ENCODE results near the gene UGT1A5.

UGT1A5 gene

DNA sequence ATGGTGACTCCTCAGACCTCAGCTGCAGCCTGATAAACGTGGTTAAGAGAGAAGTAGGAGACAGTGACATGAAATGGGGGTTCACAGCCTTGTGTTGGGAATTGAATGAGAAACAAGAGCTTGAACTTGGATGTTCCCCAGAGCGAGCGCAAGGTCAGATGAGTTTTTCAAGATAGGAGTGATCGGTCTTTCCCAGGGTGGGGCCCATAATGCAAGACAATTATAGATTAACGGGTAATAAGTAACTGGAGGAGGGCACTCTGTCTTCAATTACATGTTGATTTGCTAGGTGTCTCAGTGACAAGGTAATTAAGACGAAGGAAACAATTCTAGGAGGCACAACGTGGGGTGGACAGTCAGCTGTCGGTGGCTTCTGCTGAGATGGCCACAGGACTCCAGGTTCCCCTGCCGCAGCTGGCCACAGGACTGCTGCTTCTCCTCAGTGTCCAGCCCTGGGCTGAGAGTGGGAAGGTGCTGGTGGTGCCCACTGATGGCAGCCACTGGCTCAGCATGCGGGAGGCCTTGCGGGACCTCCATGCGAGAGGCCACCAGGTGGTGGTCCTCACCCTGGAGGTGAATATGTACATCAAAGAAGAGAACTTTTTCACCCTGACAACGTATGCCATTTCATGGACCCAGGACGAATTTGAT, at the start of gene UGT1A5:
Gene UGT1A5, plus strand, starts transcription at position 297 of the 651 bp plus-strand sequence. Its CDS starts 85 bp downstream, at position 382.
- ATAC-seq = no peak

DNA sequence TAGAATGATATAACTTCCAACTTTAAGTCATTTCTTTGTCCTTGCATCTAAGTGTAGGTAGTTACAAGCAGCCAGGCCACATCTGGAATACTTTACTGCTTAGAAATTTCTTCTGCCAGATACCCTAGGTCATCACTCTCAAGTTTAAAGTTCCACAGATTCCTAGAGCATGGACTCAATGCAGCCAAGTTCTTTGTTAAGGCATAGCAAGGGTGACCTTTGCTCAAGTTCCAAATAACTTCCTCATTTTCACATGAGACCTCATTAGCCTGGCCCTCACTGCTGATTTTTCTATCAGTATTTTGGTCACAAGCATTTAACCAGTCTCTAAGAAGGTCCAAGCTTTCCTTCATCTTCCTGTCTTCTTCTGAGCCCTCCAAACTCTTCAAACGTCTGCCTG, 48.8 kb upstream of the UGT1A5 start:
- no peak for ATAC-seq

DNA sequence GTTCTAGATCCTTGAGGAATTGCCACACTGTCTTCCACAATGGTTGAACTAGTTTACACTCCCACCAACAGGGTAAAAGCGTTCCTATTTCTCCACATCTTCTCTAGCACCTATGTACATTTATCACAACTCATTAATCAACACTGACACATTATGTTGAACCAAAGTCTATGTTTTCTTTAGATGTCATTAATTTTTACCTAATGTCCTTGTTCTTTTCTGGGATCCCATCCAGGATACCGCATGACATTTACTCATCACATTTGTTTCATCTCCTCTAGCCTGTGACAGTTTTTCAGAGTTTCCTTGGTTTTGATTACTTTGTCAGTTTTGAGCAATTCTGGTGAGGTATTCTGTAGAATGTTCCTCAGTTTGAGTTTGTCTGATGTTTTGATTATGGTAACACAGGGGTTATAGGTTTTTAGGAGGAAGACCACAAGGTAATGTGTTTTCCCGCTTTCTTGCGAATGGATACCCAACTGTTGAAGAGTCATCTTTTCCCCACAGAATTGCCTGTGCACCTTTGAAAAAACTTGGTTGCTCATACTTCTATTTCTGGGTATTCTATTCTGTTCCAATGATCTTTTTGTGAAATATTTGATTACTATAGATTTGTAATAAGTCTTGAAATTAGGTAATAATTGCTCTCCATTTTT, 44.0 kb upstream of the UGT1A5 start:
- ATAC-seq = no peak

DNA sequence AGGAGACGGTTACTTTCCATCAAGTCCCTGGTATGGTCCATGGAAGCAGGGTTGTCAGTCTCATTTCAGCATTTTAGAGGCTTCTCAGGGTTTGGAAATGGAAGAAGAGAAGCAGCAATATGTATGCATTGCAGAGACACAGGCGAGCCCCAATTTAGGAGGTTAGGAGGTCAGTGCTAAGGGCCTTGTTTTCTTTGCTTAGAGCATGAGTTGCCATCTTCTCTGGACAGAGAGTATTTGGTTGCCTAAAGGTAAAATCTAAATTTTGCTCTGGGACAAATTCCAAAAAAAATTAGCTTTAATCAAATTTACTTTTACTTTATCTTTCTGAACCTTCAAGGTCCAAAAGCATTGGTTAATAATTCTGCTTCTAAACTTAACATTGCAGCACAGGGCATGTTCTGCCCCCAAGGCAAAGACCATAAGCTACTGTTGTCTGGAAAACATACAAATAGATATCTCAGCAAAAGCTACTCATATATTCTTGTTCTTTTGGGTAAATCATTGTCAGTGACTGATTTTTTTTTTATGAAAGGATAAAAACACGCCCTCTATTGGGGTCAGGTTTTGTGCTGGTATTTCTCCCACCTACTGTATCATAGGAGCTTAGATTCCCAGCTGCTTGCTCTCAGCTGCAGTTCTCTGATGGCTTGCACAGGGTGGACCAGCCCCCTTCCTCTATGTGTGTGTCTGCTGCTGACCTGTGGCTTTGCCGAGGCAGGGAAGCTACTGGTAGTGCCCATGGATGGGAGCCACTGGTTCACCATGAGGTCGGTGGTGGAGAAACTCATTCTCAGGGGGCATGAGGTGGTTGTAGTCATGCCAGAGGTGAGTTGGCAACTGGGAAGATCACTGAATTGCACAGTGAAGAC, 41.2 kb upstream of the UGT1A5 start, which contains the start of gene UGT1A9:
Gene UGT1A9, plus strand, starts transcription at position 609 of the 872 bp plus-strand sequence. Its CDS starts 37 bp downstream, at position 646.
- ATAC-seq = no peak

DNA sequence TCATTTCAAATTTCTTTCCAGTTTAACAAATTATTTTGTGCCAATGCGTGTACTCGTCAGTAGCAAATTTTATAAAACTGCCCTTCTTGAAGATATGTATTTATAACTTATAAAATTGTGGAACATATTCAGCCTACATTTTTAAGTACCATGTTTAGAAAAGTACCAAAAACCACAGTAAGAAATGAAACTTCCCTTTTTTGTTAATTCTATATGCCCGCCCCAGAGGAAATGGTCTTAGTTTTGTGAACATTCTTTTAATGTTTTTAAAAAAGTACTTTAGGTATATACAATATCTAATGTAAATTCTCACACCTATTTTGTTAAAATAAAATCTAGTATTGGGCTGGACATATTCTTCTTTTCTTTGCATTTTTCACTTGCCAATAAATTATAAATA, 39.8 kb upstream of the UGT1A5 start:
- ATAC-seq = no peak

DNA sequence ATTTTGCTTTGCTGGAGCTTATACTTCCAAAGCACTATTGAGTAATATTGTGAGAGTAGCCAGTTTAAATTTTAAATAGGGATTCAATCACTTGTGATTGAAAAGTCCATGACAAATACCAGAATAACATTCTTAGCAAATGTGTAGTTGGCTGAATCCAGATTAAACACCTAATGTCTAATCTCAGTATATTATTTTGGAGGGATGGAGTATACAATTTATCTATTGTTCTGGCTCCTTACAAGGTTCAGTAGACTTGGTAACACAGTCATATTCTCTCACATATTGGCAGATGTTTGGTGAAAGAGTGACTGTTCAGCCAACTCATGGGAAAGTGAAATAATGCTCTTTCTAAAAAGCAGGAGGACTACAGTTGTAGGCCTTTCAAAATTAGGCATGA, 38.8 kb upstream of the UGT1A5 start:
- no peak for ATAC-seq

DNA sequence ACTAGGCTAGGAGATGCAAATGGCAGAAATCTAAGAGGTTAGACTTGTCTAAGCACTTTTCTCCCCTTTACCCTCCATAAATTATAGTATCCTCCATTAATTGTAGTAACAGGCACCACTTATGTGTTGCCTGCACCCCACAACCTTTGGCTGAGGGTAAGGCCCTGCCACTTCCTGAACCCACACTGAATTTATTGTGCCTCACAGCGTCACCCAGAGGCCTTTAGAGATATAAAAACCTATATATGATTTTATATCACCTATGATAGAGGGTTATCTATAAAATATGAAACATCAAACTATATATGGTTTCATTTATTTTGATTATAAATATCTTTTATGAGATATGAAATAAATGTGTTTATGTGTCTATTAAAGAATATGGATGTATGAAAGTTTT, 38.4 kb upstream of the UGT1A5 start:
- ATAC-seq = no peak

DNA sequence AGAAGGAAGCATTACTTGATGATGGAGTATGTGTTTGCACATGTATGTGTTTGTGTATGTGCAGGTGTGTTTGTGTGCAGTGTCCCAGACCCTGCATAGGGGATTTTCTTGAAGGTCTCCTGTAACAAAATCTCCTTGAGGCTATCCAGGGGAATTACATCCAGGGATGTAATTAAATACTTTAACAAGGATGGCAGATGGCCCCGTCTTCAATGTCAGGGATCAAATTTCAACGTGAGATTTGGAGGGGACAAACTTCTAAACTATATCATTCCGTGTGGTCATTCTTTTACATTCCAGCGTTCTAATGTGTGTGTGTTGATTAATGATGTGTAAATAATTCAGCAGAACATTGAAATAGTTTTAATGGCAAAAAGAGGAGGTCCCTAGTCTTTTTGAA, 37.7 kb upstream of the UGT1A5 start:
- no peak for ATAC-seq

DNA sequence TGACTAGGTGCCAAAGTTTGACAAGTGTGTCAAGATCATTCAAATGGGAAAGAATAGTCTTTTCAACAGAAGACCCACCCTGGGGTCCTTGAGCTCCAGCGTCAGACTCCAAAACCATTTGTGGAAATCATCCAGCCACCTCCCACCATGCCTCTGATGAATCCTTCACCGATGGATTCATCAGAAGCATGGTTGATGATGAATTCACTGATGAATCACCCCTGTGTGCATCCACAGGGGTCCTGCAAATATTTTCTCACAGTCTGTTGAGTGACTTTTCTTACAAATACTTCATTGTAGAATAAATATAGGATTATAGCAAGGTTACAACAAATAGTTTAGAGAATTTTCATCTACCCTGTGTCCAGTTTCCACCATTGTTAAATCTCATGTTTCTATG, 36.7 kb upstream of the UGT1A5 start:
- ATAC-seq = no peak

DNA sequence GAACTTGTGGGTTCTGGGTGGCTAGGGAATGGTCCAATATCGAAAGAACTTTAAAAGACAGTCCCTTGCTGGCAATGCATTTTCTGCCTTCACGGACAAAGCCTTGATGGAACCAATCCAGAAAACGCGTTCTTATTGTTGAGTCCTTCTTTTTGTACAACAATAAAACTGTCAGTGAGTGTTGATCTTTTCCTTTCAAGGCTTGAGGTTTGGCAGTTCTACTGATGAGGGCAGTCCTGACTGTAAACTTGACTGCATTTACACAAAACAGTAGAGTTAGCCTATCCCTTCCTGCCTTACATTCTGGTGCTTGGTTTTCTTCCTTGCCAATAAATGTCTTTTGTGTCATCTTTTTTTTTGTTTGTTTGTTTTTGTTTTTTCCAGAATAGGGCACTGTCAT, 33.5 kb upstream of the UGT1A5 start:
- ATAC-seq = no peak

DNA sequence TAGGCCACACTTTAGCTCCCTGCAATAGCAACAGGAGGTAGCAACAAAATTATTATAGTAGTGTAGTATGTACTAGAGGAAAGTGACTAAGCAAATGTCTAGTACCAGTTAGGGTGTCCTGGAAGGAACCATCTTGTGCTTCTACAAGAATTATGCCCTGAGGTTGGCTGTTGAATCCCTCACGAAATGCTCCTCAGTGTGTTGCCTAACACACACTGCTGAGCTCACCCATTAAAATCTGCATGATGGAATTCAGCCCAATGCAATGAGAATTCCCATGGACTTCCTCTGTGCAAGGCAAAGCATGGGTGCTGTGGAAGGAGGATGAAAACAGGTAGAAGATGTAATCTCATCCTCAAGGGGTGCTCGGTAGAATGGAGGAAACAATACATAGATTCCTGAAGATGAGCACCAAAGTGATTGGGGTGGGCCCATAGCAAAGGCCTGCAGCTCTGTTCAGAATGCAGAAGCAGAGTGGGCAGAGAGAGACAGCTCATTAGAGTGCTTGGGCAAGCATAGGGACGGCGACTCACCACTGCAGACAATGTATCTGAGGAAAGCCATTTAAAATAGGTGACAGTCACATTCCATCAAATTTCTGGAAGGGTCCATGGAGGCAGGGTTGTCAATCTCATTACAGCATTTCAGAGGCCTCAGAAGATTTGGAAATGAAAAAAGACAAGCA, 32.2 kb upstream of the UGT1A5 start:
- ATAC-seq = no peak

DNA sequence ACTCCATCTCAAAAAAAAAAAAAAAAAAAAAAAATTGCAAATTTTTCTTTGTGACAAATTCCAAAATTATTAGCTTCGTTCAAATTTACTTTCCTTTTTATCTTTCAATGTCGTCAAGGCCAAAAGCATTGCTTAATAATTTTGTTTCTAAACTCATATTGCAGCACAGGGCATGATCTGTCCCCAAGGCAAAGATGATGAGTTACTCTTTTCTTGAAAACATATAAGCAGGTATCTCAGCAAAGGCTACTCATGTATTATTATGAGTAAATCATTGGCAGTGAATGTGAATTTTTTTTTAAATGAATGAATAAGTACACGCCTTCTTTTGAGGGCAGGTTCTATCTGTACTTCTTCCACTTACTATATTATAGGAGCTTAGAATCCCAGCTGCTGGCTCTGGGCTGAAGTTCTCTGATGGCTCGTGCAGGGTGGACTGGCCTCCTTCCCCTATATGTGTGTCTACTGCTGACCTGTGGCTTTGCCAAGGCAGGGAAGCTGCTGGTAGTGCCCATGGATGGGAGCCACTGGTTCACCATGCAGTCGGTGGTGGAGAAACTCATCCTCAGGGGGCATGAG, 31.1 kb upstream of the UGT1A5 start, which contains the start of gene UGT1A7:
Gene UGT1A7, plus strand, starts transcription at position 381 of the 579 bp plus-strand sequence. Its CDS starts 37 bp downstream, at position 418.
- no peak for ATAC-seq

DNA sequence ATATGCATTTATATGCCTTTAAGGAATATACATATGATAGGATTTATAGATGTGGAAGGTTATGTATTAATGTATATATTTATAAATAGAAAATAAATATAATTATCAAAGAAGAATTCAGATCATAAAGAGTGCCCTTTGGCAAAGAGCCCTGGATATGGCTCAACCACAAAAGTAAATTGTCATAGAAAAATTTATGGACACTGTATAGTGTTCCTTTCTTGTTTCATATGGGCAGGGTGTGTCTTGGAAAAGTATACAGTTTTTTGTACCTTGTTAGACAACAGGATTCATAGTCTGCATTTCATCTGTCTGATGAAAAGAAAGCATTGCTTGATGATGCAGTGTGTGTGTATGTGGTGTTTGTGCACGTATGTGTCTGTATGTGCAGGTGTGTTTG, 28.1 kb upstream of the UGT1A5 start:
- ATAC-seq = no peak

DNA sequence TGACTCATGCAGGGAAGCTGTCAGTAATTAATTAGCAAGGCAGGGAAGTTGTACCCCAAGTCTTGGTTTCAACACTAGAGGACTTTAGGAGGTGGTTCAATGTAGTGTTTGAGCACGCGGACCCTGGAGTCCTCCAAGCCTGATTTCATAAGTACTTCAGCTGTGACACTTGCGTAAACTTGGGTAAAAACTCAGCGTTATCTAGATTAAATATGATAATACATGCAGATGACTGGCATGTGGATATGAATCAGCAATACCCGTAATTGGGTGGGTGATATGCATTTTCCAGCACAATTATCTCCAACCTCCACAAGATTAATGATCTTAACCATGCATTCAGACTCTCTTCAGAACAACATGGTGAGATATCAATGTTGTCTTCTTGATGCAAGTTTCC, 25.8 kb upstream of the UGT1A5 start:
- ATAC-seq = no peak

DNA sequence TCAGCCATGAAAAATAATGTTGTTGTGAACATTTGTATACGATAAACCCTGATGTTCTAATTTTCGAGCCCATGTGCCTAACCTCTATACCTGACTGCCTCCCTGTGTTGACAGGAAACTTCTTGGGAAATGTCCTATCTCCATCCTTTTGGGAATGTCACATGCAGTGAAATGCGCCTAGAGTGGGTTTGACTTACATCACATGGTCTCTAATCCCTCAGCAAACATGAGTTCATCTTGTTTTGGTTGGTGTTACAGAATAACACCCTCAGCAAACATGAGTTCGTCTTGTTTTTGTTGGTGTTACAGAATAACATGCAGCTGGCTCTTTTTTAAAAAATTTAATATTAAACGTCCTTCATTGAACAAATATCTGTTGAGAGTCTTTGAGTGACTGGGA, 24.4 kb upstream of the UGT1A5 start:
- no peak for ATAC-seq

DNA sequence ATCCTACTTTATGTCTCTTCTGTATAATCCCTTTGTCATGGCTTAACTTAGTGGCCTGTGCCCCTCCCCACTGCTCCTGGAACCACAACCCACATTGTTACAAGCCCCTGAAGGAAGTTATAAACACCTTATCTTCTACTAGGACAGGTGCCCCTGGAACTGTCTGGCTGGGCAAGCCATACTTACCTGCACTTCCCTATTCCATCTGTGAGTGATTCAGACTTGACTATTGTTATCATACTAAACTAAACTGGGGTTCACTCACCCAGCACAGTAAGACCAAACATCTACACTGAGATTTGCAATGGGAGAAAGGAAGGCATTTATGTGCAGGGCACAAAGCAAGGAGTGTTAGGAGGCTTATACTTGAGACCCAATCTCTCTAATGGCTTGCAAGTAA, 23.7 kb upstream of the UGT1A5 start:
- ATAC-seq = no peak

DNA sequence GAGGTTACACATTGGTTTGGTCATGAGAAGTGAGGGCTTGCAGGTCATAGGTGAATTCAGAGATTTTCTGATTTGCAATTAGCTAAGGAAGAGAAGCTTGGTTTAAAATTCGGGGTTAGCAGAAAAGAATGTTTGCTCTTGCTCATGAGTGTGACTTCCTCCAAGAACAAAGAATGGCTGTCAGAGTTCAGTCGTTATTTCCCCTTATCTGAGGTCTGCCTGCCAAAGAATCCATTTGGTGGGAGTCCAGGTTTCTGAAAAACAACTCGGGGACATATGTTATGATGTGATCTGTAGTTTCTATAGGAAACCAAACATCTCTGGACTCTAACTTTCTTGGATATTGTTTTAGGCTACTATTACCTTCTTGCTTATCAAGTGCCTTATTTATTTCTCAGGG, 23.2 kb upstream of the UGT1A5 start:
- ATAC-seq = no peak

DNA sequence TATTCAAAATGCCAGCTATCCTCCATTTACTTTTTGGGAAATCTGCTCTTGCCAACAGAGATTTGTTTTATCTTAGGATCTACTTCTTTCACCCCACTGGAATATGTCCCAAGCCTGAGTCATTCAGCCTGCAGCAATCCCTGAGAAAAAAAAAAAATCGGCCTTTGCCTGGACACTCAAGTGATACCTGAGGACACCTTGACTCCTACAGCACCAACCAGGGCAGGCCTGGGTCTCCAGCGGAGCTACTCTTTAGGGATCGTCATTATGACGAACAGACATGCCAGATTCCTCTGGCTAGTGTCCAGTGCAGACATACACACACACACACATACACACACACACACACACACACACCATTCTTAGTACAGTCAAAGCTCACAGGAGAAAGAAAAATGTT, 22.3 kb upstream of the UGT1A5 start:
- no peak for ATAC-seq

DNA sequence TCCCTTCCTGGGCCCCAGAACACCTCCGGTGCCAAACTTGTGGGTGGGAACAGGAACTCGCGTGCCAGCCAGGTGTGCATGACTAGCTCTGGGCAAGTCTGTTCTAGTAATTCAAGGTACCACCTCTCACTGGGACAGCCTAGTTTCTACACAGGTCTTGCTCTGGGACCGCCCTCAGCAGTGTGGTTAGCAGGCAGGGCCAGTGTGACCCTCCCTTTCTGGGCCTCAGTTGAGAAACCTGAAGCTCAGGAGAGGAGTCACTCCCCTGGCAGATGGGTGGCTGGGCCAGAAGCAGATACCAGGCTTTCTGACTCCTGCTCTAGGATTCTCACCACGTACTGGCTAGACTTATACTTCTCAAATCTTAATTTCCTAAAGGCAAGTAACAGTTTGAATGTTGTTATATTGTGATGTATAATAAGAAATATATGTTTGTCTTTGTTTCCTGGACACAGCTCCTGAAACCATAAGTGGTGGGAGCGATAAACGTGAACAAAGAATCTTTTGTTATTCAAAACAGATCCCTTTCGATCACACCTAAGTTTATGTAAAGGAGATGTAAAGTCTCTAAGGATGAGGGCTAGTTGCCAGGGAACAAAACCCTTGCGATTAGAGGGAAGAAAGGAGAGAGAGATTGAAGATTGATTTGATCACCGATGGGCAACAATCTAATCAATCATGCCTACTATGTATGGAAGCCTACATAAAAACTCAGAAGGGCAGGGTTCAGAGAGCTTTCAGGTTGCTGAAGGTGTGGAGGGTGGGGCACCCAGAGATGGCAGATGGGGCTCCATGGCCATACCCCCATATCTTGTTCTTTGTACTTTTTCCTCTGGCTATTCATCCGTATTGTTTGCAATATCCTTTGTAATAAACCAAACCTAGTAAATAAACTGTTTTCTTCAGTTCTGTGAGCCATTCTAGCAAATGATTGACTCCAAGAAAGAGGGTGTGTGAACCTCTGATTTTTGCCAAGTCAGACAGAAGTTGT, 21.0 kb upstream of the UGT1A5 start:
- ATAC-seq = no peak

DNA sequence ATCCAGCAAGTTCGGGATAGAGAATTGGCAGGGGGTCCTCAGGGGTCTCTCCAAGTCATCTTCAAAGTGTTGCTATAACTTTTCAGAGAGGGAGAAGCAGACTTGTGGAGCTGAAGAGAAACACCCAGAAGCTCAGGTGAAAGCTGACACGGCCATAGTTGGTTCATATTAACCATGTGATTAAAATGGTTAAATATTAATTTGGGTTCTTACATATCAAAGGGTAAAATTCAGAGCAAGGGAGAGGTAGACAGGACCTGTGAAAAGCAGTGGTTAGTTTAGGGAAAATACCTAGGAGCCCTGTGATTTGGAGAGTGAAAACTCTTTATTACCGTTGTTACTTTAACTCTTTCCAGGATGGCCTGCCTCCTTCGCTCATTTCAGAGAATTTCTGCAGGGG, 20.1 kb upstream of the UGT1A5 start, which contains the start of gene UGT1A6:
Gene UGT1A6, plus strand, starts transcription at position 243 of the 400 bp plus-strand sequence. Its CDS starts 115 bp downstream, at position 358.
- no peak for ATAC-seq

DNA sequence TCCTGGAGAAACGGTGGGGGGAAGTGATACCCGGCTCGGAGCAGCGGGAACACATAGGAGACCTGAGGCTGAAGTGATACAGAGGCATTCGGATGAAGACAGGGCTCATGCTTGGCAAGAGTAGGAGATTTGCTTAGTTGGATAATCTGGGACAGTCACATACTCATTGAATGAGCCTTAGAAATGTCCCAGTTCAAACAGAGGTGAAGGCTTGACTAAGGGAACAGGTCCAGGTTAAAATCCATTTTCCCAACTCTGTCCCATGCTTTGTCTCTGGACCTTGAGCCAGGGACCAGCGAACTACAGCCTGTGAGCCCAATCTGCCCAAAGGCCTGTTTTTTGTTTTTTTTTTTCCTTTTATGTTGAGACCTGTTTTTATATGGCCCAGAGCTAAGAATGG, 18.7 kb upstream of the UGT1A5 start:
- ATAC-seq = no peak
